HG02981 (cell line): ENCODE measurements around the gene KLHL5.

Source experiments
- ATAC-seq: cut with Tn5 transposase; IDR thresholded peaks from one replicate; pipeline ENCODE4 v1.9.1; 2021; ENCODE audit warnings: mild to moderate bottlenecking, moderate library complexity; ENCODE audit not compliant: unreplicated experiment

Gene KLHL5

DNA sequence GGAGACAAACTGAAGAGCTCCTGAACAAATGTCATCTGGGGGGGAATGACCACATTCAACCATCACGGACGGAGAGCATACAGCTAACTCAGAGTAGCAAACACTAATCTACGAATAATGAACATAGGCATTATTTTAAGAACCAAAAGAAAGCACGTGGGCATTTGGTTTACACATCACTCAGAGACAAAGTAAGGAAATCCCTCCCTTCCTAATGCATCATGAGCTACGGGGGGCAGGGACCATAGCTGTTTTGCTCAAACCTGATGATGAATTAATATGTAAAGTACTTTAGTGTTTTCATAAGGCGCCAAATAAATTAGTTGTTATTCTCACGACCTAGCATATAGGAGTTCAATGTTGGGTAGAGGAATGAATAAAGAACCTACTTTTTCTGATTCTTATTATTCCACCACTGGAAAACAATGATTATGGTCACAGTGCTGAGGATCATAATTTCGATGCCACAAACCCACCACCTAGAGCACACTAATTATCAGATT is 18.1 kb upstream of the KLHL5 start:
- ATAC-seq, result no peak

DNA sequence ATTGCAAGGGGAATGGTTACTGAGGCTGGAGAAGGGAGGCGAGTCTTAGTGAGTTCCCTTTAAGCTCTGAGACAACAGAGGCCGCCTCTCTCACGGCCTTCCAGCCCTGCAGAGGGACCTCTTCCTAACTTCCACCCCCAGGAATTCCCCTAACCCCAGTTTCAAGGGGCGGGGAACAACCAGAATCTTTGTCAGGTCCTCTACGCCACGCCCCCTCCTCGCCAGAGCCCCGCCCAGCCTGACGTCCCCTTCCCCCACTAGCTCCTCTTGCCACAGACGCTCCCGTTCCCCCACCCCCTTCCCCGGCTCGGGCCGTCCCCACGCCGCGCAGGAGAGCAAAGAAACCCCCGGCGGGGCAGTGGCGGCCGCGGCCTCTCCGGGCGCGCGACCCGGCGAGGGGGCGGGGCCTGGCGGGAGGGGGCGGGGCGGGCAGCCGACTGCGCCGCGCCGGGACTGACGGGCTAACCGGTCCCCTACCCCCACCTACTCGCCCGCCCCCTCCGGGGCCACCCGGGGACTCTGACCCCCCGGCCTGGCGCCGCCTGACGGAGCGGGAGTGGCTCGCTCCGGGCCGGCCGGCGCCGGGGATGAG is 17.6 kb upstream of the KLHL5 start:
- peak; percentile 72 for ATAC-seq

DNA sequence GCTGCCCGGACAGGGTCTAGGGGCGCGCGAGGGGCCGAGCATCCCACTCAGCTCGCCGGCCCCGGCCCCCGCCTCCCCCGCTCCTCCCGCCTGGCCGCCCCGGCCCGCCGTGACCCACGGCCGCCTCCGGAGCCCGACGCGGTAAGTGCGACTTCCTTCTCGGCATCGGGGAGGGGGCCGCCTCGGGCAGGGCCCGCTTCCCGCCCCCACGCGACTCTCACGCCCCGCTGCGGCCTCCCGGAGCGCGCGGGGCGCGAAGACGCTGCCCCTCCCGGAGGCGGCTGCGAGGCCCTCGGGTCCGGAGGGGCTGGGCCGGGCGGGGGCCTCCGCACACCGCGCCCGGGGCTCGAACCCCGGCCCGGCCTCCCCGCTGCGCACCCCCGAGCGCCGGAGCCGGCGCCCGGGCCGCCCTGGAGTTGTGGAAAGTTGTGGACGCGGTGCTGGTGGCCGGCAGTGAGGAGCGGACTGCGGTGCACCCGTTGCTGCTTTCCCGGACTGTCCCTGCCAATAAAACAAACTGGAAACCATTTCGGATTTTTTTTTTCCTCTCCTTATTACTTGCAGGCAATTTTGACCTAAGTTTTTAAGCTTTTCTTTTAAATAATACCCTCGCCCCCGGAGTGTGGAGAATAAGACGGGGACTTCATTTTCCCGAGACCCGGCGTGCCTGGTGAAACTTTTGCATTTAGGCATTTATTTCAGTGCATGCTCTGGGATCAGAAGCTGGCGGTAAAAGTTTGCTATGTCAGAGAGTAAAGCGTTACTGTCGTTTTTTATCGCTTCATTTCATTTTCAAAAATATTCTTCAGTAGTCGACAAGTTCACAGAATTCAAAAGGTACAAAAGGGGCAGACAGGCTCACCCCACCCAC is 16.8 kb upstream of the KLHL5 start:
- peak; percentile 14 for ATAC-seq

DNA sequence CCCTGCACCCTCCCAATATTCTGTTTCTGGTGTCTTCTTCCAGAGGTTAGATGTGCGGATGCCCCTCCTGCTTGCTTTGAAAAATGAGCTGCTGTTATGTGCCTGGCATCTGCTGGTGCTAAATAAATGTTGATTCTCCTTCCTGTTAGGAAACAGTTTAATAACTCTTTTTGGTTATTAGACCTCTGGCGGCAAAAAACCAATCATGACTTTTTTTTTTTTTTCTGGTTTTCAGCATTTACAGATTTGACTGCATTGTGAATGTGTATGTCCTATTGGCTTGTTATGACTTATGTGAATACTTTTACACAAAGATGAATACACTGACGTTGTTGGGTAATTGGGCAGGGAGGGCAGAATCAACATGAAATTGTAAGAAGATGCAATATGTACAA is 16.2 kb upstream of the KLHL5 start:
- no peak for ATAC-seq

DNA sequence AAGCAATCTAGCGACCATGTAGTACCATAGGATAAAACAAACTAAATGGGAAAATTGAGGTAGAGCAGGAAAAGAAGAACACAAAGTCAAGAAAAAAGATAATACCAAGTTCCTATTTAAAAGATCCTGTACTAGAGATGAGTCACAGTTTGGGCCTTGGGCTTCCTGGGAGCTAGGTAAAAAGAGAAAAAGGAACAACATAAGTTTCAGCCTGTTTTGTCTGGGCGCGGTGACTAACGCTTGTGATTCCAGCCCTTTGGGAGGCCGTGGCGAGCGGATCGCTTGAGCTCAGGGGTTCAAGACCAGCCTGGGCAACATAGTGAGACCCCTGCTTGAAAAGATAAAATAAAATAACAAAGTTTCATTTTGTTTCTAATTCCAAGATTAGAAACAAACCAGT is 15.8 kb upstream of the KLHL5 start:
- no peak for ATAC-seq

DNA sequence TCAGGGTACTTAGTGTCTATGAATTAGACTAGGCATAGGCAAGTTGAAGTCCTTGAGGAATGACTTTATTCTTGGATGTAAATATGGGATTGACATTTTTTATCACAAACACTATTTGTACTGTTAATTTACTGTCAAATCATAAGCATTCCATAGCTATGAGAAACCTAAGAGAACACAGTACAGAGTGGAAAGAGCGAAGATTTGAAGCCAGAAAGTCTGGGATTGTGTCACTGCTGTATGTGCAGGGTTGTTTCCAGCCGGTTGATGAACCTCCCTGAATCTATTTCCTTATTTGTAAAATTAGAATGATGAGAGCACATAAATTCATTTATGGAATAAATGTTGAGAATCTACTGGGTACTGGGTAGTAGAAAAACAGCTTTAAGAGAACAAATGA is 14.4 kb upstream of the KLHL5 start:
- no peak for ATAC-seq

DNA sequence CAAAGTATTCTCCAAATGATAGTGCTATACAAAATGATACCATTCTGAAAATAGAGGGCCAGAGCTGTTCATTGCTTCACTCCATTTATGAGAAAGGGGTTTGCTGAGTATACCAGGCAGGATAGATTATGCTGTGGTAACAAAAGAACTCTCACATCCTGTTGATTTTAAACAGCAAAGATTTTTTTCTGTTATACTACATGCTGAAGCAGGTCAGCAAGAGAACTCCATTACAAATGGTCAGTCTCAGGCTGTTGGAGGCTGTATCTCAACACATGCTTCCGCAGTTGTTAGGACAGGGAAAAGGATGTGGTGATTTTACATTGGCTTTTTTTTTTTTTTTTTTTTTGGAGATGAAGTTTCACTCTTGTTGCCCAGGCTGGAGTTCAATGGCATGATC is 13.7 kb upstream of the KLHL5 start:
- ATAC-seq, result no peak

DNA sequence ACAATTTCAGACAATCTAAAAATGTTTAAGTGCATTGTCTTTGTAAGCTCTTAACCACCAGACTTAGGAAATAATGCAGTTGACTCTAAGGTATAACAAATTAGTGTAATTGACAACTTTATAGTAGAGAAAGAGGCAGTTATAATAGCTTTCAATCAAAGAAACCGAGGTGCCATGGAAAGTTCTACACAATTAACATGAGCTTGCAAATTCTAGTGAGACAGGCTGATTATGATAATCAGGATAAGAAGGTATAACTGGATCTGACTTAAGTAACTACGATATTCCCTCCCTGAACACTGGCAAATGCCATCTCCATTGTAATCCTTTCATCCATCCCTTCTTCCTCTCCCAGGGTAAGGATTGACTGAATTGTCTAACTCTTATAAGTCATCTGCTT is 11.4 kb upstream of the KLHL5 start:
- no peak for ATAC-seq

DNA sequence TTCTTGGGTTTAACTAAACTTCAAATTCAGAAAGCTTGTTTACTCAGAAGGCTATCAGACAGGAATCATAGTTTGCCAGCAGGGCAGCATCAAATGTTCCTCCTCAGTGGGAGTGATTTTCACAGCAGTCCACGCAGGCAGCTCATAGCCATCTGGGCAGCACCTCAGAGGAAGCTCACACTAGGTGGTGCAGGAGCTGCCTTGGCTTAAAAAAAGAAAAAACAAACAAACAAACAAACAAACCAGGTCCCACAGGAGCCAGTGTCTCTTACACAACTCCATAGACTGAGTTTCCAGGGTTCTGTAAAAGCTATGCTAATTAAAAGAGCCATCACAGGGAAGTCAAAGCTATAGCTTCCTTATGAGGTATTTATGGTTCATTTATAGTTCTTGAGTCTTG is 10.5 kb upstream of the KLHL5 start:
- no peak for ATAC-seq

DNA sequence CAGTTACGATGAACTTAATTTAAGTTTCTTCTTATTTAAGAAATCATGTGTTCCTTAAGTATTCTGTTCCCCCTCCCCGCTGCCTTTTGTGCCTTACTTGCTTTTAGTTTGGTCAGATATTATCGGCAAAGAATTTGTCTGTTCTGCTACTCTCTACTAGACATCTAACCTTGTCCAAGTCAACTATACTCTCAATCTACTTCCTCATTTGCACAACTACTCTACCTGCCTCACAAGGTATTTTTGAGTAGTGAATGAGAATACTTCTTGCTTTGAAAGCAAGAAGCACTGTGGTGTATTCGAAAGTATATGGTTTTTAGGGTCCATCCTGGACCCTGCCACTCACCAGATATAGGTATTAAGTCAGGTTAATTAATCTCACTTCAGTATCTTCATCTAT is 8.0 kb upstream of the KLHL5 start:
- no peak for ATAC-seq

DNA sequence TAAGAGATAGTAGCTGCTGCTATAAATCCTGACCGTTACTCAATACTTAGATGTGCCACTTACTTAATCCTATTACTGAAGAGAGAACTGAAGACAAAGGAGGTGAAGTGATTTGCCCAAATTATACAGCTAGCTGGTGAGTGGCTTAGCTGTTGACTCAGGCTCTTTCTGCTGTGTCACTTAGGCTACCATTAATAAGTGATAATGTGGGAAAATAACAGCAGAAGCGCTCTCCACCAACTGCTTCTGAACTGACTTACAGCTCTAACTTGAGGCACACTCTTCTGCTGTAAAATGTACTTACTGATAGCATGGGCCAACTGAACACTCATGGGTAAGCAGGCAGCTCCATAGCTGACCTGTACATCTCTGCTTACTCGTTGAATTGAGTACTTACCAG is 7.5 kb upstream of the KLHL5 start:
- no peak for ATAC-seq

DNA sequence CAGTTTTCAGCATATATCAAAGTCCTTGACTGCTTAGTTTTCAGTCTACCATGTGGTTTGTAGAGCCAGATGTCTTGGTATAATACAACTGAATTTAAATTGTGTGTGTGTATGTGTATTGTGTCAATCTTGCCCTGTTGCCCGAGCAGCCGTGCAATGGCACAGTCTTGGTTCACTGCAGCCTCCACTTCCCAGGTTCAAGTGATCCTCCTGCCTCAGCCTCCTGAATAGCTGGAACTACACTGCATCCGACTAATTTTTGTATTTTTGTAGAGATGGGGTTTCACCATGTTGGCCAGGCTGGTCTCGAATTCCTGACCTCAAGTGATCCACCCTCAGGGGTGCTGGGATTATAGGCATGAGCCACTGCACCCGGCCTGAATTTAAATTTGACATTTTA is 6.0 kb upstream of the KLHL5 start:
- ATAC-seq, result no peak

DNA sequence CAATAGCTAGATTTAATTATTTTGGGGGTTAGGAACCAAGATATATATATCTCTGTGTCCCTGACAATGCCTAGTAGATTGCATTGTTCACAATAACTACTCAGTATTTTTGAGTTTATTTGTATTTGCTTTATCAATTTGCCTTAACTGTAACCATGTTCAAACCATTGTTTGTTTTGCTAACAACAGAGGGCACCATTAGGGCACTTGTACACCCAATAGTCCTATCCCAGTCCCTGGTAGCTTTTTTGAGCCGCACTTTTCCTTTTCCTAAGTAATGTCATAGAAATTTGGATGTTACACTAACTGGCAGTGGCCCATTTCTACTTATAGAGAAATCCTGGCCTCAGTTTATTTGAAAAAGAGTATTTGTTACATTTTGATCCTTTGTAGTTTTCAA is 575 bp upstream of the KLHL5 start:
- no peak for ATAC-seq

DNA sequence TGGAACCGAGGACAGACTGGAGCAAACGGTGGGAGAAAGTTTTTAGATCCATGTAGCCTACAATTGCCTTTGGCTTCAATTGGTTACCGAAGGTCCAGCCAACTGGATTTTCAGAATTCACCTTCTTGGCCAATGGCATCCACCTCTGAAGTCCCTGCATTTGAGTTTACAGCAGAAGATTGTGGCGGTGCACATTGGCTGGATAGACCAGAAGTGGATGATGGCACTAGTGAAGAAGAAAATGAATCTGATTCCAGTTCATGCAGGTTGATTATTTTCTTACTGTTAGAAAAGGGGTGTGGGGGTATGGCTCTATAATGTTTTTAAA is 702 bp downstream of the KLHL5 start:
- no peak for ATAC-seq

DNA sequence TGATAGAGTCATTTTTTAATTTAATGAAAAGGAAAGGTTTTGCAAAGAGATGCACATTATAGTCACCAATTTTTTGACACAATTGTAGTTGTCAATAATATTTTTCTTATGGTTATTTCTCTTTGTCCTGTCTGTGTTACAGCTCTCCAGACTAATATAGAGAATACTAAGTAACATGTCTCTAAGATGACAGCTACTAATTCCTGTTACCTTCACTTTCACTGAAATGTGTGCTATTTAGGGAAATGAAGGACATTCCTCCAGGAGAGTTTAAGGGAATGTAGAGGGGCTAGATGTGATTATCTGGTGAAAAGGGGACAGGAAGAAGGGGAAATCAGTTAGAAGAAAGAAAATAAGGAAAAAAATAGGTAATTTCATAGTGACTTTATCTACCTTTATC is 1.4 kb downstream of the KLHL5 start:
- no peak for ATAC-seq

DNA sequence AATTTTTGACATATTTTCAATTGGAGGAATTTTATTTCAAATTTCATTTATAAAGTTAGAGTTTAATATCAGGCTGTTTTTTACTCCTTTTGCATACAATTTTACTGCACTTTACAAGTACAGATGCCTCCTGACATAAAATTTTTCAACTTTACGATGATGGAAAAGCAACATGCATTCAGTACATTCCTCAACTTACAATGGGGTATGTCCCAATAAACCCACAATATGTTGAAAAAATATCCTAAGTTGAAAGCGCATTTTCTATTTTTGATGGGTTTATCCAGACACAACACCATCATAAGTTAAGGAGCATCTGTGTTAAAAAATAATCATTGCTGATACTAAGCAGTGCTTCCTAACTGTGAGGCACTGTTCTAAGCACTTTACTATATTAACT is 4.3 kb downstream of the KLHL5 start:
- ATAC-seq, result no peak

DNA sequence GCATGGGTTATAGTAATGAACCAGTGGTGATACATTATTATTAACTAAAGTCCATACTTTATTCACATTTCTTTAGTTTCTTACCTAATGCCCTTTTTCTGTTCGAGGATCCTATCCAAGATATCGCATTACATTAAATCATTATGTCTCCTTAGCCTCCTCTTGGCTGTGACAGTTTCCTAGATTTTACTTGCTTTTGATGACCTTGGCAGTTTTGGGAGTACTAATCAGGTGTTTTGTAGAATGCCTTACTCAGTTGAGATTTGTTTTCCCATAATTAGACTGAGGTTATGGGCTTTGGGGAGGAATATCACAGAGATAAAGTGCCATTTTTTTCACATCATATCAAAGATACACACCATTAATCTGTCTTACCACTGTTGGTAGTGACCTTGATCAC is 5.0 kb downstream of the KLHL5 start:
- no peak for ATAC-seq

DNA sequence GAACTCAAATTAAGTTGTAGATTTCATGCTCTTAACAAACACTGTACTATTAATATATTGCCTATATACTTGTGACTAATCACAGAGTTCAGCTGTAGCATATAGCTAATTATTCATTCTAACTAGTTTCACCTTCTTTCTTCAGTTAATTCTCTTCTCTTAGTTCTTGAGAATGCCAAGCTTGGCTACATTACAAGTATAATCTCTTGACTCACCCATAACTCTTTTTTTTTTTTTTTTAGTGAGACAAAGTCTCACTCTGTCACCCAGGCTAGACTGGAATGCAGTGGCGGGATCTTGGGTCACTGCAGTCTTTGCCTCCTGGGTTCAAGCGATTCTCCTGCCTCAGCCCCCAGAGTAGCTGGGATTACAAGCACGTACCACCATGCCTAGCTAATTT is 5.4 kb downstream of the KLHL5 start:
- no peak for ATAC-seq

DNA sequence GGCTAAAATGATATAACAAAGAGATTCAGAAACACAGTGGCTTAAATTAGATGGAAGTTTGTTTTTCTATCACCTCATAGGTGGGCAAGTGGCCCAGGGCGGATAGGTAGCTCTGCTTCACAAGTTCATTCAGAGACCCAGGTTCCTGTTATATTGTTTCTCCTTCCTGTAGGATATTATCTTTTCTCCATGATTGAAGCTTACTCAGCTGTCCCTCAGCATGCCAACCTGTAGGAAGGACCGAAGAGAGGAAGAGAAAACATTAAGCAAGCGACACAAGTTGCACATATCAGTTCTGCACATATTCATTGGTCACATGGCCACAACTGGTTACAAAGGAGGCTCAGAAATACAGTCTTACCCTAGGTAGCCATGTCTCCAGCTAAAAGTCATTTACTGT is 6.9 kb downstream of the KLHL5 start:
- no peak for ATAC-seq

DNA sequence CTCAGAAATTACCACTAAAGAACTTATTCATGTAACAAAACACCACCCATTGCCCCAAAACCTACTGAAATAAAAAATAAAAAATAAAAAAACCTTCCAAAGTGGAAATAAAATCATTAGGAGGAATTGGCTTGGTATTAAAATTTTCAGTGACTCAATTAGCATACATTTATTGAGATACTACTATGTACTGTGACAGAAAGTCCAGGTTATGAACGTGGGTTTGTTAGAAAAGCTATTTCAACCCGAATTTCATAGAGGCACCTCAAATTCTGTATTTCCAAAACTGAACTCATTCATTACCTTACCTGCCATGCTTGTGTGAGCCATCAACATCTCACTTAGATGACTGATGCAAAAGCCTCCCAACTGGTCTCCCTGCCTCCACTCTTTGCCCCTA is 16.8 kb downstream of the KLHL5 start:
- ATAC-seq, result no peak

DNA sequence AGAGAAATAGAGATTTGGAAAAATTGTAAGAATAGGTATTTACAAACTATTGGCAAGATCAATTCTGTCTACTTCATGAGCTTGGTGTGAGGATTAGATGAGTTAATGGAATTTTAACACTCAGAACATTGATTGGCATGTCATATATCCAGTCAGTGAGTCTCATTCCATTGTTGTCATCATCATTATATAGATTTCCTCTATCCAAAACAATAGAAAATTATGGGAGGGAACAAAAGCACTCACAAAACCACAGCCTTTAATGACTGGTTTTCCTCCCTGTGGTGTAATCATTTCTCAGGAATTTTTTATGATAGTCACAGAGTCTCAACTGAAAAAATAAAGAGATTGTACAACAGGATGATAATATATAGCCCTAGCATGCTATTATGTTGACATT is 21.1 kb downstream of the KLHL5 start:
- no peak for ATAC-seq

DNA sequence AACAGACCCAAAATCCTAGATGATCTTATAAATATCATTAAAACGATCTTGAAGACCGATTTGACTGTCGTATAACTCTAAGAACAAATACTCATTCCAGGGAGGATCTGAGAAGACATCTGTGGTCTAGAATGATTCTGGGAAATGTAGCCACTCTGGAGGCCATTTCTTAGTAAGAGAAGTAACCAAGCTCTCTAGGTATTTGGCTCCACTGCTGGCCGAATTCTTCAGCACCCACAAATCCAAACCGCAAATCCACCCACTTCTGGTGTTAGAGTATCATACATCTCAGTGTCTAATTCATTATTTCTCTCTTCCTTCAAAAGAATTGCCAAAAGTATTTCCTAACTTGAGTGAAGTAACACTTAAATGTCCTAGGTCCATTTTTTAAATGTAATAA is 23.9 kb downstream of the KLHL5 start:
- ATAC-seq, result no peak

DNA sequence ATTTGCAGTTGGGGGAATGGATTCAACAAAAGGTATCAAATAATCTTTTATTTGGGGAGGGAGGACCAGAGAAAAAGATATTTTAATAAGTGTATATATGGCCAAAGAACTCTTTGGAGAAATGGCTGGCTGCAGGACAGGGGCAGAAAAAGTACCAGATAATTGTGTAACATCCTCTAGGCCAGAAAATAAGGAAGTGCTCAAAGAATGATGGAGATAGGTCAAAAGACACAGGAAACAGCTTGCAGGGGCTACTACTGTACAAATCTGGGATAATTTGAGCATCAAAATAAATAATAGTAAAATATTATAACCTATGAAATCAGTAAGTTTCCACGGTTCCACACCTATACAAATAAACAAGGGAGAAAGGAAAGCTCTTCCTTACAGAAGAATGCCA is 34.8 kb downstream of the KLHL5 start:
- no peak for ATAC-seq
